Progenitor cell of endocrine pancreas (in vitro differentiated cells): ENCODE results near the gene RNLS. TPM values are rescaled to one million over a fixed set of nuclear protein-coding genes. Genes with fewer than 3 reads are reported as not detected.

Experiments
- DNase-seq: peaks from one replicate; pipeline ENCODE4 v3.0.0; 2021; ENCODE audit warnings: low spot score; ENCODE audit not compliant: unreplicated experiment
- H3K27ac Mint-ChIP-seq: 2 replicates; pipeline ENCODE4 v1.8.0; 2021; ENCODE audit warnings: mild to moderate bottlenecking, moderate library complexity, mixed read lengths
- H3K27me3 Mint-ChIP-seq: 2 replicates; pipeline ENCODE4 v1.8.0; 2021; ENCODE audit warnings: mixed read lengths
- H3K36me3 Mint-ChIP-seq: 2 replicates; pipeline ENCODE4 v1.8.0; 2022; ENCODE audit warnings: mixed read lengths; ENCODE audit not compliant: insufficient read depth
- H3K4me1 Mint-ChIP-seq: 2 replicates; pipeline ENCODE4 v1.8.0; 2021; ENCODE audit warnings: low read depth, mixed read lengths
- H3K4me3 Mint-ChIP-seq: 2 replicates; pipeline ENCODE4 v1.8.0; 2021; ENCODE audit warnings: low read depth, mild to moderate bottlenecking, moderate library complexity, mixed read lengths
- H3K9me3 Mint-ChIP-seq: 2 replicates; pipeline ENCODE4 v1.8.0; 2021; ENCODE audit warnings: low read depth, mixed read lengths
- CTCF ChIP-seq: fragments of 200-600 bp; sonication (generic); IDR thresholded peaks from one replicate; pipeline ENCODE4 v1.5.0; 2021; ENCODE audit warnings: antibody characterized with exemption, mild to moderate bottlenecking; ENCODE audit not compliant: unreplicated experiment
- total RNA-seq: library from RNA; stranded (reverse); gene quantifications from 2 replicates; pipeline ENCODE4 v1.2.1, GENCODE V29; 2021

The RNLS gene
- total RNA-seq, 1 donor from 2014 or later: 7.5 TPM

- no peak for DNase-seq
- TF ChIP-seq CTCF: no peak
- no peaks in the 10 kb centered on the region for H3K36me3 Mint-ChIP-seq
- no peak overlapping the region for H3K4me3 Mint-ChIP-seq
- peaks cover 15% of the 10 kb centered on the region for H3K4me1 Mint-ChIP-seq
- peaks cover 52% of the 10 kb centered on the region for H3K27me3 Mint-ChIP-seq
- no peak overlapping the region for H3K27ac Mint-ChIP-seq
- H3K9me3 Mint-ChIP-seq: peaks cover 3% of the 10 kb centered on the region
Observed at GRCh38 chr10:88230251-88230650, 352.9 kb downstream of the RNLS start.

GRCh38 chr10:88228130-88228529, 355.0 kb downstream of the RNLS start:
- peaks cover 17% of the 10 kb centered on the region for H3K4me1 Mint-ChIP-seq
- H3K4me3 Mint-ChIP-seq: no peak overlapping the region
- peaks cover 3% of the 10 kb centered on the region for H3K9me3 Mint-ChIP-seq
- DNase-seq: no peak
- H3K27ac Mint-ChIP-seq: no peak overlapping the region
- no peaks in the 10 kb centered on the region for H3K36me3 Mint-ChIP-seq
- no peak for TF ChIP-seq CTCF
- peaks cover 49% of the 10 kb centered on the region for H3K27me3 Mint-ChIP-seq

- TF ChIP-seq CTCF: no peak
- no peaks in the 10 kb centered on the region for H3K36me3 Mint-ChIP-seq
- H3K27me3 Mint-ChIP-seq: peaks cover 44% of the 10 kb centered on the region
- peaks cover 23% of the 10 kb centered on the region for H3K4me1 Mint-ChIP-seq
- peaks cover 3% of the 10 kb centered on the region for H3K9me3 Mint-ChIP-seq
- no peak overlapping the region for H3K4me3 Mint-ChIP-seq
- no peak for DNase-seq
- no peak overlapping the region for H3K27ac Mint-ChIP-seq
Observed at GRCh38 chr10:88227342-88228018, 355.6 kb downstream of the RNLS start.

GRCh38 chr10:88226891-88227290, 356.2 kb downstream of the RNLS start:
- H3K27ac Mint-ChIP-seq: no peak overlapping the region
- TF ChIP-seq CTCF: no peak
- DNase-seq: no peak
- peaks cover 3% of the 10 kb centered on the region for H3K9me3 Mint-ChIP-seq
- peaks cover 38% of the 10 kb centered on the region for H3K27me3 Mint-ChIP-seq
- no peak overlapping the region for H3K4me3 Mint-ChIP-seq
- H3K4me1 Mint-ChIP-seq: peaks cover 24% of the 10 kb centered on the region
- H3K36me3 Mint-ChIP-seq: no peaks in the 10 kb centered on the region

GRCh38 chr10:88226071-88226659, 357.0 kb downstream of the RNLS start:
- Mint-ChIP-seq H3K4me1 (peaks cover 24% of the 10 kb centered on the region), H3K27me3 (peaks cover 35% of the 10 kb centered on the region), H3K36me3 (no peaks in the 10 kb centered on the region), H3K27ac (no peak overlapping the region), H3K9me3 (peaks cover 3% of the 10 kb centered on the region), H3K4me3 (no peak overlapping the region)
- TF ChIP-seq CTCF: no peak
- DNase-seq: no peak

Other genes starting within 250 kb of the RNLS start
- not detected in 2 replicates for gene LIPJ, start 3.4 kb upstream of the RNLS start, total RNA-seq
- not detected in 2 replicates for gene LIPF, start 81.1 kb upstream of the RNLS start, total RNA-seq
- gene LIPK, start 122.9 kb upstream of the RNLS start, total RNA-seq: not detected in 2 replicates
- not detected in 2 replicates for gene LIPN, start 176.7 kb upstream of the RNLS start, total RNA-seq
- not detected in 2 replicates for gene LIPM, start 219.4 kb upstream of the RNLS start, total RNA-seq